Measurements from ENCODE around the gene HDAC10. TPM values are rescaled to one million over a fixed set of nuclear protein-coding genes. Genes with fewer than 3 reads are reported as not detected.

The HDAC10 gene
- total RNA-seq, 1 experiment from 2014 or later = 45.0 TPM

- Mint-ChIP-seq H3K27me3 (ENCODE audit: low read depth) (no peaks in the 10 kb centered on the region), H3K4me3 (no peak overlapping the region), H3K4me1 (no peaks in the 10 kb centered on the region), H3K9me3 (peaks cover 0 to 2% of the 10 kb centered on the region in 2 experiments; a peak in 1 of 5 replicates), H3K27ac (no peak overlapping the region), H3K36me3 (ENCODE audit: insufficient read depth in 1 of 3, low read depth in 3 of 3) (peaks cover 14 to 37% (median 25%) of the 10 kb centered on the region in 3 experiments)
- Histone ChIP-seq H2BK20ac (ENCODE audit: low read depth, low read length, poor library complexity, severe bottlenecking) (no peak overlapping the region), H3K4ac (ENCODE audit: low read depth, low read length) (no peak overlapping the region), H3K9me3 (ENCODE audit: control insufficient read depth, low read depth, low read length) (no peaks in the 10 kb centered on the region), H4K91ac (ENCODE audit: insufficient read length, low read depth, low read length) (no peak overlapping the region), H2AK5ac (ENCODE audit: insufficient read length, low read length) (no peak overlapping the region), H2BK12ac (ENCODE audit: insufficient read length, low read depth, low read length) (no peak overlapping the region), H2BK120ac (ENCODE audit: low read depth, low read length, poor library complexity, severe bottlenecking) (no peak overlapping the region), H3K56ac (ENCODE audit: insufficient read length, low read depth, low read length) (no peak overlapping the region), H4K8ac (replicated peaks; ENCODE audit: insufficient read length, low read depth, low read length) (no peak overlapping the region), H3K79me1 (ENCODE audit: insufficient read depth, low read depth, low read length, poor library complexity, severe bottlenecking) (no peaks in the 10 kb centered on the region), H3K18ac (ENCODE audit: insufficient read length, low read depth, low read length) (no peak overlapping the region), H3K27ac (ENCODE audit: insufficient read length, low read depth, low read length) (no peak overlapping the region), H3K9ac (ENCODE audit: extremely low read depth, insufficient read length, low read length) (no peak overlapping the region), H2BK5ac (ENCODE audit: insufficient read length, low read length) (no peak overlapping the region), H3K79me2 (ENCODE audit: insufficient read depth, low read length) (no peaks in the 10 kb centered on the region), H3T11ph (ENCODE audit: low read length) (no peak overlapping the region), H4K20me1 (ENCODE audit: control insufficient read depth, insufficient read depth, insufficient read length) (no peaks in the 10 kb centered on the region), H3K4me1 (ENCODE audit: insufficient read depth, low read length) (no peaks in the 10 kb centered on the region), H4K5ac (ENCODE audit: insufficient read length, low read depth, low read length) (no peak overlapping the region), H2AFZ (ENCODE audit: low read length) (no peak overlapping the region), H2BK15ac (ENCODE audit: low read depth, low read length) (no peak overlapping the region), H3K14ac (ENCODE audit: insufficient read depth, low read length) (no peak overlapping the region), H3K23me2 (ENCODE audit: insufficient read length, low read depth, low read length, poor library complexity, severe bottlenecking) (no peaks in the 10 kb centered on the region), H3K27me3 (ENCODE audit: insufficient read depth, low read length) (no peaks in the 10 kb centered on the region), H3K4me2 (ENCODE audit: insufficient read depth, insufficient read length, low read length) (no peak overlapping the region), H3K23ac (ENCODE audit: insufficient read length, low read depth, low read length) (no peak overlapping the region)
- no CpG with 5 or more reads among the region's 18 CpGs for WGBS (ENCODE audit: extremely low coverage, insufficient read length, low lambda C conversion rate)
- no peak for DNase-seq
- TF ChIP-seq CTCF (conservative IDR thresholded peaks at IDR 0.05) = no peak
Measured at GRCh38 chr22:50226875-50227165, 24.2 kb downstream of the HDAC10 start.

Measured in H9 (cell line).